ENCODE data around the gene EGFLAM.

GRCh38 chr5:38237681-38238080 is 20.7 kb upstream of the EGFLAM start:
- TF ChIP-seq POLR2AphosphoS5 (IDR thresholded peaks at IDR 0.05; ENCODE audit: borderline replicate concordance, low read depth, low read length): no peak
- no peak for TF ChIP-seq EZH2 (IDR thresholded peaks at IDR 0.05)
- TF ChIP-seq FOXP2 (optimal IDR thresholded peaks at IDR 0.05; ENCODE audit: control extremely low read depth, extremely low read length, insufficient read depth): no peak

Data from SK-N-MC (cell line).